NCI-H69 (cell line): ENCODE data around the gene ATP5PO.
"Not testable (repeated sequence)": the region's sequence is repeated elsewhere in the genome, so short reads cannot be mapped to it uniquely, and the experiment has no call there.

Experiments used
- DNase-seq: peaks from one replicate; lab custom pipeline; 2025; lab: John Stamatoyannopoulos, UW

Gene ATP5PO

DNA sequence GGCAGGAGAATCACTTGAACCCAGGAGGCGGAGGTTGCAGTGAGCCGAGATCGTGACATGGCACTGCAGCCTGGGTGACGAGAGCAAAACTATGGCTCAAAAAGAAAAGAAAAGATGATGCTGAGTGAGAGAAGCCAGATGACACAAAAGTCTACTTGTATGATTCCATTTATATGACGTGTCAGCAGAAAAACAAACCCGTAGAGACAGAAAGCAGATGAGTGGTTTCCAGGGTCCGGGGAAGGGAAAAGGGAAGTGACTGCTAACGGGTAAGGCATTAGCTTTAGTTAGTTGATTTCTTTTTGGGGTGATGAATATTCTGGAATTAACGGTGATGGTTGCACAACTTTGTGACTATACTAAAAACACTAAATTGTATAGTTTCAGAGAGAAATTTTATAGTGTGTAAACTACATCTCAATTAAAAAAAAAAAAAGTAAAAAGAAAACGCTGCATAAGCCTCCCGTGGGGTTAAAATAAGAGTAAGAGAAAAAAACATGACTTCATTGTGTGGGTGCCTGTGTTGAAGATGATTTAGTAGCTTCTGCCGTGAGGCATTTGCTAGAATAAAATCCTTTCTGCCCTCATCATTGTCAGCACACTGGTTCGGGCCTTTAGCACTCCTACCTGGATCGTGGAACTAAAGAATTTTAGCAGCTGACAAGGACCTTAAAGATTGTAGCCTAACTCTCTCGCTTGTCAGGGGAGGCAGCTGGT lies 24.7 kb upstream of the ATP5PO start:
- DNase-seq = no peak

GRCh38 chr21:33939226-33939625 lies 23.6 kb upstream of the ATP5PO start:
- DNase-seq = no peak

GRCh38 chr21:33938381-33938780 lies 22.8 kb upstream of the ATP5PO start:
- DNase-seq = no peak

GRCh38 chr21:33937931-33938339 lies 22.3 kb upstream of the ATP5PO start:
- no peak for DNase-seq

DNA sequence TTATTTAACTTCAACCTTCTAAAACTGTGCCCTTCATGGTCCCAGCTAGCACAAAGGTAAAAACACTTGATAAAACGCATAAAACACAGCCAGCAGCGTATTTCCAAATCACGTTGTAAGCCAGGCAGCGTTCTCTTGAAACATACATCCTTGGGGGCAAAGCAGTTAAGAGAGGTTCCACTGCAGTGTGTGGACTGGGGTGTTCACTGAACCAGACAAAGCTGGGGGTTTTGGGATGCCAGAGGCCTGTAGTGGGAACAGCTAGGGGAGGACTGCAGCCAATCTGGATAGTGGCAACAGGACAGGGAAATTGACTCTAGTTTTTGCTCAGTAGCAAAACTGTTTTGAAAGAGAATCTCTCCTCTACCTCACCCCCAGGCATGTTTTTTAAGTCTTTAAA lies 21.5 kb upstream of the ATP5PO start:
- DNase-seq = no peak

GRCh38 chr21:33936301-33937038 lies 20.9 kb upstream of the ATP5PO start:
- DNase-seq = no peak

GRCh38 chr21:33932731-33933130 lies 17.1 kb upstream of the ATP5PO start:
- no peak for DNase-seq

- DNase-seq = no peak
Measured at GRCh38 chr21:33931799-33932390, 16.3 kb upstream of the ATP5PO start.

DNA sequence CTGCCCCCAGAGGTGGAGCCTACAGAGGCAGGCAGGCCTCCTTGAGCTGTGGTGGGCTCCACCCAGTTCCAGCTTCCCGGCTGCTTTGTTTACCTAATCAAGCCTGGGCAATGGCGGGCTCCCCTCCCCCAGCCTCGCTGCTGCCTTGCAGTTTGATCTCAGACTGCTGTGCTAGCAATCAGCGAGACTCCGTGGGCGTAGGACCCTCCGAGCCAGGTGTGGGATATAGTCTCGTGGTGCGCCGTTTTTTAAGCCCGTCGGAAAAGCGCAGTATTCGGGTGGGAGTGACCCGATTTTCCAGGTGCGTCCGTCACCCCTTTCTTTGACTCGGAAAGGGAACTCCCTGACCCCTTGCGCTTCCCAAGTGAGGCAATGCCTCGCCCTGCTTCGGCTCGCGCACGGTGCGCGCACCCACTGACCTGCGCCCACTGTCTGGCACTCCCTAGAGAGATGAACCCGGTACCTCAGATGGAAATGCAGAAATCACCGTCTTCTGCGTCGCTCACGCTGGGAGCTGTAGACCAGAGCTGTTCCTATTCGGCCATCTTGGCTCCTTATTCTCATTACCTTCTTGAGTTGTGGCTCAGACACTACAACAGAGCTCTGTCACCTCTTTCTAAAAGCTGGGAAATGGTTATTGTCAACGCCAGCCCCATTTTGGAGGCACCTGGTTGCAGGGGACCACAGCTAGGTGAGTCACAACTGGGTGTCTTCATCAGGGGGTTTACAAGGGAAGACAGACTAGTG lies 15.6 kb upstream of the ATP5PO start:
- peak; percentile 18 for DNase-seq

GRCh38 chr21:33926248-33926647 lies 10.6 kb upstream of the ATP5PO start:
- DNase-seq = not testable (repeated sequence)

DNA sequence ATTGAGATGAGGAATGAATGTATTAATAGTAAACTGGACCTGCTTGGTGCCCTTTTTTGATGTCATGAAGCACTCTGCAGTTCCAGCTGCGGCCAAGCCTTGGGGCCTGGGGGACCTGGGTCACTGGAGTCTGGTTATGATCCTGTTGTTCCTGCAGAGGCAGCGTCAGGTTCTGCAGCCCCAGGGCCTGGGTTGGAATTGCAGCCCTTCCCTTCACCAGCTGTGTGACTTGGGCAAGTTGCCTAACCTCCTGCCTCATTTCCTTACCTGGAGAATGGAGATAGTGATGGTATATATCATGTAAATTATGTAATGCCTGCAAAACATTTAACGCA lies 9.1 kb upstream of the ATP5PO start:
- peak; percentile 62 for DNase-seq

DNA sequence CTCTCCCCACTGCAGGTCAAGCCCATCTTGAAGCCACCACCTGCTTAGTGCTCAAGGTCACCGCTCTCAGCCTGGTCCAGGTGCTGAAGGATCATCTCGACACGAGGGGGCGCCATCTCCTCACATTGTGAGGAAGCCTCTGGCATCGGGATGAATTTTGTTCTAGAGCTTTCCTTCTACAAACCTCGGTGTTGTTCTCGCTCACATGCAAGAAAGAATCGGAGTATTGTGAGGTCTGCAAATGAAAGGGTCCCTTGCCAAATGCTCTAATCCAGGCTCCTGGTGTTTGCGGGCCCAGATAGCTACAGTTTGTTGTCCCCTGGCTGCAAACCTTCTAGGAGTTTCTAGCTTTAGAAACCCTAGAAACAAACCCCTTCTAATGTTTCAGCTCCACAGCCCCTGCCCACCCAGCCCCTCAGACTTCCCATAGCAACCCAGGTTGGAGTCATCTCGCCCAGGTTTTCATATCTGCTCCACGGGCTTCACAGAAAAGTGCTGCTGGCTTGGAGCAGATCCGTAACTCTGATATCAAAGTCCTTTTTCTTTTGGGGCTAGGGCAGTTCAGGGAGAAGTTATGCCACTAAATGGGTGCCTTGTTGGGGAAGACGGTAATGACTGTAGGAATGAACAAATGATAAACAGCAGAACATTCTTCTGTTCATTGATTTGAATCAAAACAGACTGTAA lies 8.6 kb upstream of the ATP5PO start:
- peak; percentile 91 for DNase-seq

- DNase-seq = no peak
Measured at GRCh38 chr21:33917421-33917820, 1.8 kb upstream of the ATP5PO start.

- no peak for DNase-seq
Measured at GRCh38 chr21:33916200-33916567, 580 bp upstream of the ATP5PO start.

GRCh38 chr21:33914188-33914587 lies 1.4 kb downstream of the ATP5PO start:
- DNase-seq = no peak

DNA sequence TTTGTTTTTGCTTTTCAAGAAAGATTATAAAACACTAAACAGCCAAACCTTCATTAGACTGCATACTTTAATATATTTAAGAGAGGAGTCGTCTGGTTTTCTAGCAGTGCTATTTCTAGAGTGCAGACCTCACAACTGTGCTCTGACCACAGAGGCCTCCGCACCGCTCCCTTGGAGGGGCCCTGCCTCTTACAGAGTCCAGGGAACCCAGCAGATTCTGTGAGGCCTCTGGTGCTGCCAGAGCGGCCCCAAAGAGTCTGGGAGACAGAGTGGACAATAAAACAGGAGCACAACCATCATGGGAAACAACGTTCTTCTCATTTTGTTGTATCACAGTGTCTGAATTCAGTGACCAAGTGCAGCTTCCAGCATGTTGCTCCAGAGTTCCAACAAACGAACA lies 5.8 kb downstream of the ATP5PO start:
- no peak for DNase-seq

DNA sequence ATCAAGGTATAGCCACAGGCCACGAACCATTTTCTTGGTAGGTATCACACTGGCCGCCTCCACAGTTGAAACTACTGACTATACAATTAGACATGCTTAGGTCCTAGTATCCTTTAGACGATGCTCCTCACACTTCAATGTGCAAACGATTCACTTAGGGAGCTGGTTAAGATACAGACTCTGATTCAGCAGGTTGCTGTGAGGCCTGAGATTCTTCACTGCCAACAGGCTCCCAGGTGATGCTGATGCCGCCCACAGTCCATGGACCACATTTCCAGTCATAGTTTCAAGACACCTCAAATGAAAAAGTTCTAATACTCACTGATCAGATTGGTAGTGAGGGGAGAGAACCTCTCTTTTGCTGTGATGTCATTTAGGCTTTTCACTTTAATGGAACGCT lies 6.8 kb downstream of the ATP5PO start:
- no peak for DNase-seq

DNA sequence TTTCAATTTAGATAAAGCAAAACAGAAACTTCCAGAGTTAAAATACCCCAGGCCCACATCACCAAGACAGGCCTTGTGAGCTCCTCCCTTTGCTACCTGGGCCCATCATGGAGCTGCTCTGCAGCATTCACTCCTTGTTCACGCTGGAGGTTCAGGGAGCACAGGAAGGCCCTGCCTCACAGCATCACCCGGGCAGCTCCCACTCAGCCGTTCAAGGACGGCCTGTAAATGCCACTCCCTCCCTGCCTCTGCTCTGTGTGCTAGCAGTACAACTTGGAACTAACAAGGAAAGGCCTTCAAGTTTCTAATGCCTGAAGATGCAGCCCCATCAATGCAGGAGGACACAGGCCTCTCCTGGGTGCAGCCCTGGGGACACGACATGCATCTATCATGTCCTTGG lies 11.6 kb downstream of the ATP5PO start:
- DNase-seq = no peak

DNA sequence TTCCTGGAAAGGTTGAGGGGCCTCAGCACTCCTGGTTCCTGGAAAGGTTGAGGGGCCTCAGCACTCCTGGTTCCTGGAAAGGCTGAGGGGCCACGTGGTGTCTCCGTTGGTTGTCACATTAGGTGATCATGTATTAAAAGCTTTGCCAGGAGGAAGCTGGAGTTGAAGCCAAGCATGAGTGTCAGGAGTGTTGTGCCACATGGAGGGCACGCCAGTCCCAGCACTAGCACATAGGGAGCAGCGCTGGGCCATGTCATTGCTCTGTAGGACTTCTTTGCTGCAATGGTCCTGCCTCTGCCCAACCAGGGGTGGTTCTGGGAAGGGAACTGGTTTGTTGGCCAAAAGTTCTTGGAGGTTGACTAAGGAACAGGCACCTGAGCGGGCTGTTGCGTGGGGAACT lies 13.3 kb downstream of the ATP5PO start:
- no peak for DNase-seq

- DNase-seq = peak; percentile 75
Measured at GRCh38 chr21:33901412-33902288, 14.0 kb downstream of the ATP5PO start.

DNA sequence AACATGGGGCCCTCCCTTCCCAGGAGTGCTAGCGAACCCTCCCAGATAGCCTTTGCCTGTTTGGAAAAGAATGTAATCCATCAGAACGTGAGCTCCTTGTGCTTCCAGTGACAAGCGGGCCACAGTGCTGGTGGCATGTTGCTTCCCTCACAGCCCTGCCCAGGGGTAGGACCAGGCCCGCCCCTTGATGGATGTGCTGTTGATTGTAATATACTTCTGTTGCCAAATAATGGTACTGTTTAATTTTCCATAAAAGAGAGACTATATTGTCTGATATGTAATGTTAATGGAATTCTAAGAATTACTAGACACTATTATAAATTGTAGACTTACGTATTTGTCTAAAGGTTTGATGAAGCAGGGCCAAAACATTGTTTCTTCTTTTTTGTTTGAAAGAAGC lies 16.4 kb downstream of the ATP5PO start:
- DNase-seq = no peak
